Panc1 (cell line): ENCODE data around the gene PPT1.

Experiments used
- CTCF ChIP-seq: fragments of 450-650 bp; IDR thresholded peaks from 2 replicates; pipeline ENCODE4 v1.5.1; 2017; ENCODE audit warnings: mild to moderate bottlenecking
- POLR2AphosphoS5 ChIP-seq: IDR thresholded peaks from 2 replicates; pipeline ENCODE4 v1.6.1; 2012; ENCODE audit warnings: mild to moderate bottlenecking, low read depth, low read length, moderate library complexity

DNA sequence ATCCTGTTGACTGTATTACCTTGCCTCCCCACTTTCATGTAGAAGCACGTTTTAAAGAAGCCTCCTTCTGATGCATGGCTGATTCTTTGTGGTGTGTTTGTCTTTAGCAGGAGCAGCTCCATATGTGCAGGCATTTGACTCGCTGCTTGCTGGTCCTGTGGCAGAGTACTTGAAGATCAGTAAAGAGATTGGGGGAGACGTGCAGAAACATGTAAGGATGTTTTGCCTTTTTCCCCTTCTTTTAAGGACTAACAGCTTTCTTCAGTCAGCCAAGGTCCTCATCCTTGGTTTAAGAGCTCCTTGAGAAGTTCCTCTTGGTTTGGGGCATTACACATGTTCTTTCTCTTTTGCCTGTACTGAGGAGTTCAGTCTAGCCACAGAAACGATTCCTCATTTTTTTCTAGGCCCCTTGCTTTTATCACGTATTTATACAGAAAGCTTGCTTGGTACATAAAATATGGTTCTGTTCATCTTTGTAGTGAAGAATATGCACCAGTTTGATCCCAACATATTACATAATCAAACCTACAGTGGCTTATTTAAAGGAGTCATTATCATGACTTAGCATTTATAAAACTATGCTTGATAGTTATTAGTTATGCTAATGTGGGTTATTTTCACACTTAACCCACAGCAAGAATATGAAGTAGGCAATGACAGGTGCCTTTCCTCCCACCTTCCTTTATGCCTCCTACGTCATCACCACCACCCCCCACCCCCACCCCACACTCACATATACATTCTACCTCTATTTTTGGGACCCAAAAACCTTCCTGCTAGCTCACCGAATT is 36.9 kb downstream of the PPT1 start:
- no peak for TF ChIP-seq POLR2AphosphoS5
- TF ChIP-seq CTCF = no peak
